ENCODE results near the gene UTP14A. TPM values are rescaled to one million over a fixed set of nuclear protein-coding genes. Genes with fewer than 3 reads are reported as not detected.

Gene UTP14A
- polyA plus RNA-seq, 1 experiment, result 20.8 TPM

DNA sequence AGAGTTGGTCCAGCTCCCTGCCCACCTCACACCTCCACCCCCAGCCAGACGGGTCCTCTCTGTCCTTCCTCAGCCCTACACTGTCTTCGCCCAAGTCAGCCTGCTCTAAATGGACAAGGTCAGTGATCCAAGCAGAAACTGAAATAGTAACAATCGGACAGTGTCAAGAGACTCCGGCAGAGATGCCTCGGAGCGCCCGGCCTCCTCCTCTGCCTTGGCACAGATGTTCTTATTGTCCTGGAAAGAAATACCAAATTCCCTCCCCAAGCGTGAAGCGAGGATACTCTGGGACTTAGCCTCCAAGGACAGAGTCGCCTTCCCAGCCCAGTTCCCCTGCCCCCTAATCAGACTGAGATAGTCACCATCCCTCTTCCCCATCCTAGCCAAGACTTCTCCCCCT is 28.5 kb downstream of the UTP14A start:
- ChIA-PET POLR2A (interaction anchor here (0.6 kb wide), 1 partner anchor 77 kb away, joined by 9 read pairs; no protein-coding TSS in a partner anchor), CTCF (interaction anchor here (0.6 kb wide), 1 partner anchor 207 kb away, joined by 3 read pairs; no protein-coding TSS in a partner anchor)
- DNase-seq (ENCODE audit: low read depth, low spot score), result no peak
- Histone ChIP-seq H3K27ac (ENCODE audit: low read depth, low read length) (no peak overlapping the region), H3K9me3 (ENCODE audit: control insufficient read depth, insufficient read depth, low read length) (no peaks in the 10 kb centered on the region), H3K27me3 (ENCODE audit: control insufficient read depth, insufficient read depth, low read length) (peaks cover 21% of the 10 kb centered on the region), H3K4me3 (ENCODE audit: low read depth, low read length) (no peak overlapping the region)
- TF ChIP-seq, protein P1, sequence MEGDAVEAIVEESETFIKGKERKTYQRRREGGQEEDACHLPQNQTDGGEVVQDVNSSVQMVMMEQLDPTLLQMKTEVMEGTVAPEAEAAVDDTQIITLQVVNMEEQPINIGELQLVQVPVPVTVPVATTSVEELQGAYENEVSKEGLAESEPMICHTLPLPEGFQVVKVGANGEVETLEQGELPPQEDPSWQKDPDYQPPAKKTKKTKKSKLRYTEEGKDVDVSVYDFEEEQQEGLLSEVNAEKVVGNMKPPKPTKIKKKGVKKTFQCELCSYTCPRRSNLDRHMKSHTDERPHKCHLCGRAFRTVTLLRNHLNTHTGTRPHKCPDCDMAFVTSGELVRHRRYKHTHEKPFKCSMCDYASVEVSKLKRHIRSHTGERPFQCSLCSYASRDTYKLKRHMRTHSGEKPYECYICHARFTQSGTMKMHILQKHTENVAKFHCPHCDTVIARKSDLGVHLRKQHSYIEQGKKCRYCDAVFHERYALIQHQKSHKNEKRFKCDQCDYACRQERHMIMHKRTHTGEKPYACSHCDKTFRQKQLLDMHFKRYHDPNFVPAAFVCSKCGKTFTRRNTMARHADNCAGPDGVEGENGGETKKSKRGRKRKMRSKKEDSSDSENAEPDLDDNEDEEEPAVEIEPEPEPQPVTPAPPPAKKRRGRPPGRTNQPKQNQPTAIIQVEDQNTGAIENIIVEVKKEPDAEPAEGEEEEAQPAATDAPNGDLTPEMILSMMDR (IDR thresholded peaks at IDR 0.05; ENCODE audit: low read depth, low read length), result no peak

DNA sequence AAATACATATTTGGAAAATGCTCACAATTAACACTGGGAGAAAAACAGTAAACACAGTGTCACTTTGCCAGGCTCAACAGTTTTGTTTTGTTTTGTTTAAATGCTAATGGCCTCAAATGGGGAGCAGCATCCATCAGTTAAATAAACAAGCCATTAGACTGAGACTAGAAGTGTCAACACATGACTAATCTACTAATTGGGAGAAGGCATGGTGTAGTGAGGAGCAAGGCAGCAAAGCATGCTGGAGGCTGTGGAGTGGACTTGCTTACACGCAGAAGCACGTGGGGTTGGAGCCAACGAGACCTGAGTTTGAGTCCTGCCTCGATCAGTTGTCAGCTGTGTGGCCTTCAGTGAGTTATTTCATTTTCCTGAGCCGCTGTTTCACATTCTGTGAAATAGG is 29.0 kb downstream of the UTP14A start:
- ChIA-PET POLR2A (no interaction called here), CTCF (interaction anchor here (0.6 kb wide), 1 partner anchor 51 kb away, joined by 3 read pairs; no protein-coding TSS in a partner anchor)
- Histone ChIP-seq H3K27ac (ENCODE audit: low read depth, low read length) (no peak overlapping the region), H3K4me3 (ENCODE audit: low read depth, low read length) (no peak overlapping the region), H3K27me3 (ENCODE audit: control insufficient read depth, insufficient read depth, low read length) (peaks cover 25% of the 10 kb centered on the region), H3K9me3 (ENCODE audit: control insufficient read depth, insufficient read depth, low read length) (no peaks in the 10 kb centered on the region)
- no peak for DNase-seq (ENCODE audit: low read depth, low spot score)
- TF ChIP-seq, protein P1 (IDR thresholded peaks at IDR 0.05; ENCODE audit: low read depth, low read length), result no peak

DNA sequence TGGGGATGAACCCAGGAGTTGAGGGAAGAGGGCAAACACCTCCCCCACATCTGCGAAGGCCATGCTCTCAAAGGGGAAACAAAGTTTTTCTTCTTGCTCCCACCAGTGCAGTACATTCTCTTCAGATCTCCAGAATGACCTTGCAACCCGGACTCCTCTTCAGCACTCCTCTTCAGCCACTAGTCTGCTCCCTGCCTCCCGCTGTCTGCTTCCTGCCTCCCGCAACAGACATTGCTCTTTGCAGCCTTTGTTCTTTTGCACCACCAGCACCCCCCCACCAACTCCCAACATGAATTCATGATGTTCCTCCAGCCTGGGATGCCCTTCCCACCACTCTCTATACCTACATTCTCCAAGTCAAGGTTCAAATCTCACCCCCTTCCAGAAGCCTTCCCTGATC is 32.1 kb downstream of the UTP14A start:
- POLR2A ChIA-PET, result no interaction called here
- Histone ChIP-seq H3K27me3 (ENCODE audit: control insufficient read depth, insufficient read depth, low read length) (peaks cover 26% of the 10 kb centered on the region), H3K4me3 (ENCODE audit: low read depth, low read length) (no peak overlapping the region), H3K9me3 (ENCODE audit: control insufficient read depth, insufficient read depth, low read length) (no peaks in the 10 kb centered on the region), H3K27ac (ENCODE audit: low read depth, low read length) (no peak overlapping the region)
- DNase-seq (ENCODE audit: low read depth, low spot score), result no peak
- CTCF ChIA-PET, result no interaction called here
- TF ChIP-seq, protein P1 (IDR thresholded peaks at IDR 0.05; ENCODE audit: low read depth, low read length), result no peak

DNA sequence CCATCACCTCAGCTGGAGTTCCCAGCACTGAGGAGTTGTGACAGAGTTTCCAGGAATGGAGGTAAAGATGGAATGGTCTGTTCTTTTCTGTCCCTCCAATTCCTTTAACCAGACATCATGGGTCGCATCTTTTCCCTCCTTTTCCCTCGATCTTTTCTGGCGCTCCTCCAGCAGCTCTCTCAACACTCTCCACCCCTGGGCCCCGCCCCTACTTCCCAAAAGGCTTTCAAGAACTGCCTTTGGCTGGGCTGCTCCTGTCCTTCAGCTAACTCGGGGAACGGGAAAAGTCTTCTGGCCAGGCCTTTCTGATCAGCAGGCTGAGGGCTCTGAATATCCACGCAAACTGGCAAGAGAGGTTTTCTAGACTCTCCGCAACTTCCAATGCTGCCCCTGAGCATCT is 34.0 kb downstream of the UTP14A start:
- DNase-seq (ENCODE audit: low read depth, low spot score), result no peak
- Histone ChIP-seq H3K4me3 (ENCODE audit: low read depth, low read length) (no peak overlapping the region), H3K27me3 (ENCODE audit: control insufficient read depth, insufficient read depth, low read length) (peaks cover 21% of the 10 kb centered on the region), H3K27ac (ENCODE audit: low read depth, low read length) (no peak overlapping the region), H3K9me3 (ENCODE audit: control insufficient read depth, insufficient read depth, low read length) (no peaks in the 10 kb centered on the region)
- ChIA-PET CTCF (no interaction called here), POLR2A (no interaction called here)
- TF ChIP-seq, protein P1 (IDR thresholded peaks at IDR 0.05; ENCODE audit: low read depth, low read length), result no peak

DNA sequence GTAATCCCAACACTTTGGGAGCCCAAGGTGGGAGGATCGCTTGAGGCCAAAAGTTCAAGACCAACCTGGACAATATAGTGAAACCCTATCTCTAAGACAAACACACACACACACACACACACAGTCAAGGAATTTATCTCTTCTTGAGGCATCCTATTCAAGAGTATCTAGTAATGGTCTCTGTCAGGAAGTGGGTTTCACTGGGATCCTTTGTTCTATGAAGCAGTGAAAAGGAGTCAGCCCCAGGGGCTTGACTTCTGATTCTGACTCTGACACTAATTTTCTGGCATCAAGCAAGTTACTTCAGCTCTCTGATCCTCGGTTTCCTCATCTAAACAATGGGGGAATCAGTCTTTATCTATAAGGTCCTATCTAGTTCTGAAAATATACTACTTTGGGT is 34.8 kb downstream of the UTP14A start:
- TF ChIP-seq, protein P1 (IDR thresholded peaks at IDR 0.05; ENCODE audit: low read depth, low read length), result no peak
- no peak overlapping the region for H3K27ac ChIP-seq (ENCODE audit: low read depth, low read length)
- peaks cover 15% of the 10 kb centered on the region for H3K27me3 ChIP-seq (ENCODE audit: control insufficient read depth, insufficient read depth, low read length)
- H3K9me3 ChIP-seq (ENCODE audit: control insufficient read depth, insufficient read depth, low read length), result no peaks in the 10 kb centered on the region
- H3K4me3 ChIP-seq (ENCODE audit: low read depth, low read length), result no peak overlapping the region
- ChIA-PET POLR2A (no interaction called here), CTCF (no interaction called here)
- no peak for DNase-seq (ENCODE audit: low read depth, low spot score)
